ENCODE results near the gene FIGNL2.

FIGNL2 gene

GRCh38 chr12:51862947-51863346 is 14.4 kb upstream of the FIGNL2 start:
- no peak for FAIRE-seq
- DNase-seq (ENCODE audit: low spot score) = no peak

- FAIRE-seq = no peak
- no peak for DNase-seq (ENCODE audit: low spot score)
Measured at GRCh38 chr12:51860986-51861385, 12.5 kb upstream of the FIGNL2 start.

GRCh38 chr12:51855586-51856428 is 7.3 kb upstream of the FIGNL2 start:
- DNase-seq (ENCODE audit: low spot score) (no peak), FAIRE-seq (no peak)

DNA sequence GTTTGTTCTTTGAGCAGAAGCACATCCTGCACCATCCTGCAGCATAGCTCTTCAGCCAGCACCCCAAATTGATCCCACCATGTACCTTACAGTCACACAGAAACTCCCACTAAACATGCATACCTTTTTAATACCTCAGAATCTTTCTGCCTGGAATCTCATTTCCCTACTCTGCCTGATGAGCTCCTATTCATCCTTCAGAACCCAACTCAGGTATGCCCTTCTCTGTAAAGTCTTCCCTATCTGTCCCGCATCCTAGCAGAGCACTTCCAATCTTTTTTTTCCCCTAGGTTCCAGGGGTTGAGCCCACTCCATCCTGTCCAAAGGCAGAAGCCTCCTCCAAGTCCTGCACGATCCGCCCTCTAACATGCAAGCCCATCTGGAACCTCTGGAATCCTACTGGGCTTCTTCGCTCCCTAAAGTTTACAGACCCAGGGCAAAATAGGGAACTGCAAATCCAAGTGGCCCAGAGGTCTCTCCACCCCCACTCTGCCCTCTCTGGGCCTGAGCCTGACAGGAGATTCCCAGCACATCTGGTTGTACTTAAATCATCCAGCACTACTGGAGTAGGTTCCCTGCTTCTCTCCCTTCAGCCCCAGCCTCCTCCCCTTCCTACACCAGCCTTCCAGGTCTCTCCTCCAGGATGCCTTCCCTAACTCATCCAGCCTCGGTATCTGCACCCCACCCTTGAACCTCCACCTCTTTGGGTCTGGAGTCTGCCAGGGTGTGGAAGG is 4.1 kb upstream of the FIGNL2 start:
- FAIRE-seq = no peak

DNA sequence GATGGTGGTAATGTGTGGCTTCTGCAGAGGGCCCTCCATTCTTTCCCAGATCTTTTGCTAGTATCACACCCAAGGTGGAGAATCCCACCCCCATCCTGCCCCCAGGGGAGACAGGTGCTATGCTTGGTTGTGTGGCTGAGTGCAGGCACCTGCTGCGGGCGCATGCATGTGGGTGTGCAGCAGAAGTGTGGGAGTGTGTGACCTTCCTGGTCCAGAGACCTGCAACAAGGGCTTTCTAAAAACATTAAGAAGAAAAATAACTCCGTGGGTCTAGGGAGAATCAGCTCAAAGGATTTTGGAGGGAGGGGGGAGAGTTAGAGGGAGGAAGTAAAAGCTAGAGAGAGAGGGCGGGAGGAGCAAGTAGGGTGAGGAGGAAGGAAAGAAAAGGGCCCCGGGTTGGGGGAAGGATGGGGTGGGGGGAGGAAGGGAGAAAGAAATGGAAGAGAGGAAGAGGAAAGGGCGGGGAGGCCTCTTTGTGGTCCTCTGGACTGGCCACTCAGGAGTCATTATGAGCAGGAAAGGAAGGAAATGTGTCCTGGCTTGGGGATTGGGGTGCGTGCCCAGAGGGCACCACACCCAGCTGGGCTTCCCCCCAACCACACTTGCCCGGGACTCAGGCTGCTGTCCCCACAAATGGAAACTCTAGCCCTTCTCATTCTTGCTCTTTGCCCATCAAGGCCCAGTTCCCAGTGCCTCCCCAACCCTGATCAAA is 3.1 kb upstream of the FIGNL2 start:
- no peak for DNase-seq (ENCODE audit: low spot score)
- FAIRE-seq = no peak

More for the DNA sequence above, 4.1 kb upstream of the FIGNL2 start:
- no peak for DNase-seq (ENCODE audit: low spot score)

- no peak for FAIRE-seq
- no peak for DNase-seq (ENCODE audit: low spot score)
Measured at GRCh38 chr12:51850965-51851299, 2.4 kb upstream of the FIGNL2 start.

- FAIRE-seq (no peak), DNase-seq (ENCODE audit: low spot score) (no peak)
Measured at GRCh38 chr12:51850081-51850964, 1.8 kb upstream of the FIGNL2 start.

- no peak for DNase-seq (ENCODE audit: low spot score)
Measured at GRCh38 chr12:51848841-51849735, 570 bp upstream of the FIGNL2 start.

DNA sequence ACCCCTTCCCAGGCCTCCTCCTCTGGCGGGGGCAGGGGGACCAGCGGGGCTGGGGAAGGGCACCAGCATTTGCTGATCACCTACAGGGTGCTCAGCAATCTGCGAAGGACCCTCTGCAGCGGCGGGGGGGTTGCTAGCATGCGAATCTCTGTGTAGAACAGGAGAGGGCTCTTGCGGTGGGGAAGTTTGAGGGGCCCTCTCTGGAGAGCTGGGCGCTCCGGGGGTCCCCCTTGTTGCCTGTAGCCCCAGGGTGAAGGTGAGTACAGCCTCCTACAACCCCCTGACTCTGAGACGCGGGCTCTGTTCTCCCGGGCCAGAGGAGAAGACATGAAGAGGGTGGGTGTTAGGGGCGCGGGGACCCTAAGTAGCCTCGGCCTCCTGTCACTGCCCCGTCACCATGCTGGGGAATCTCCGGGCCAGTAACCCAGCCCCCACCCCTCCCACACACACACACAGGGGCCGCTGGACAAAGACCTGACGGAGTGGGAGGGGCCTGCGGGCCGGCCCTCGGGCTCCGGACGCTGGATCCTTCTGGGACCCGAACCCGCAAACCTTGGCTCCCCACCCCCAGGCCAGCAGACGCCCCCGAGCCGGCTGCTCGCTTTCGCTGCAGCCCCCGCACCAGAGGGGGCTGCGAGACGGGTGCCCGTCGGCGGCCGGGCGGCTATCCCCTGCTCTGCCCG is 734 bp downstream of the FIGNL2 start:
- DNase-seq (ENCODE audit: low spot score) = no peak
- no peak for FAIRE-seq

More at GRCh38 chr12:51848841-51849735, 570 bp upstream of the FIGNL2 start:
- no peak for FAIRE-seq

DNA sequence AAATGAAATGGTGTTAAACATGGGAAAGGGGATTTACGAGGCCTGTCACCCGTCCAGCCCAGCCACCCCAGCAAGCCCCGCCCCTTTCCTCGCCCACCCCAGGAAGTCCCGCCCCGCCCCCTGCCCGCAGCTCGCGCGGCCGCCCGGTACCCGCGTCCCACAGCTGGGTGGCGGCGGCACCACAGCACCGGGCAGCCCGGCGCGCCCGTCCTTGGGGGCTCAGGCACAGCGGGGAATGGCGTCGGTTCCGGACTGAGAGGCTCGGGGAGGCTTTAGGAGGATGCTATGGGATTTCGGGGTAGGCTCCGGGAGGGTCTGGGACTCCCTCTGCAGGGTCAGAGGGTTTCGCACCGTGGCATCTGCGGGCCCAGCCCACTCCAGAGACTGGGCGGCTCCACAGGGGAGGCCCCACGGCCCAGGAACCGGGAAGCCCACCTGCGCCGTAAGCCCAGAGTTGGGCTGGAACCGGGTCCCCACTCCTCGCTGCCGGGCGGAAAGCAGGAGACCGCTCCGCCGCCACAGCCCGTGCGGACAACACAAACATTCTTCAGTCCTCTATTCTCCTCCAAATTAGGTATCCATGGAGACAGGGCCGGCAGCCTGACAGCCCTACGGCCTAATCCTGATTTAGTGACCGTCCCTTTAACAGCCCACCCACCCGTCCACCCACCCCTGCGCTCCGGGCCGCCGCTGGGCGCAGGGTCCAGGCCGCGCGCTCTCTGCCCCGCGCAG is 1.4 kb downstream of the FIGNL2 start:
- DNase-seq (ENCODE audit: low spot score) (no peak), FAIRE-seq (no peak)

DNA sequence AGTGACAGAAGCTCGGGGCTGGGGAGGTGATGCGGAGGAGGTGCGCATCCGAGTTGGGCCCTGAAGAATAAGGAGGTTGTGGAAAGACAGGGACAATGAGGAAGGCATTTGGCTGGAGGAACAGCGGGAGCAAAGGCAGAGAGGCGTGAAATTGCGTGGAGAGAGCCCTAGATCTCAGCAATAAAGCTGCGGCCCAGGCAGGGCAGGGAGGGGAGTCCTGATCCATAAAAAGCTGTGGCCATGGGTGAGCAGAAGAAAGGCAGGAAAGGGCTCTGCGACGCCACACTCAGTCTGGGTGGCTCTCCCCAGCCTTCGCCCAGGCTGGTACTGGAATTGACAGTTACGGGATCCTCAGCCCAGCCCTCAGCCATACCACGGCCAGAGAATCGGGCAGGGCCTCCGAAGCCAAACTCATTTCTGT is 2.2 kb downstream of the FIGNL2 start:
- DNase-seq (ENCODE audit: low spot score) = no peak
- no peak for FAIRE-seq

- no peak for DNase-seq (ENCODE audit: low spot score)
- FAIRE-seq = no peak
Measured at GRCh38 chr12:51845482-51845881, 3.0 kb downstream of the FIGNL2 start.

GRCh38 chr12:51844854-51845253 is 3.7 kb downstream of the FIGNL2 start:
- FAIRE-seq = no peak
- DNase-seq (ENCODE audit: low spot score) = no peak

GRCh38 chr12:51841727-51842126 is 6.8 kb downstream of the FIGNL2 start:
- DNase-seq (ENCODE audit: low spot score) (no peak), FAIRE-seq (no peak)

DNA sequence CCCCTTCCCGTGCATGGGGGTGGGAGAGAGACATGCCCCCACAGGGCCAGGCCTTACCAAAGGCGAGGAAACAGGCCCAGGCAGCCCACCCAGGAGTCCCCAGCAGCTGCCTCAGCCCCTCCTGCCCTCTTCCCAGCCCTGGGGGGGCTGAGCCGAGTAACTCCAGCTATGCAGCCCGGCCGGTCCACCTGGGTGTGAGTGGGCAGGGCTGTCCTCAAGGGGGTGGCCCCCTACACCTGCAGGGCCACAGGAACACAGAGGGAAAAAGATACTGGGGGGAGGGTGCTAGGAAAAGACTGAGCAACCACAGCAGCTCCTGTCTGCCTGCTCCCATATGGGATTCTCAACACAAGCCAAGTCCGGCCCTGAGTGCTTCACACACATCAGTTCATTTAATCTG is 7.6 kb downstream of the FIGNL2 start:
- DNase-seq (ENCODE audit: low spot score) (no peak), FAIRE-seq (no peak)

- DNase-seq (ENCODE audit: low spot score) (no peak), FAIRE-seq (no peak)
Measured at GRCh38 chr12:51839310-51839947, 9.1 kb downstream of the FIGNL2 start.

GRCh38 chr12:51838762-51839161 is 9.8 kb downstream of the FIGNL2 start:
- no peak for FAIRE-seq
- DNase-seq (ENCODE audit: low spot score) = no peak

GRCh38 chr12:51838036-51838435 is 10.5 kb downstream of the FIGNL2 start:
- no peak for DNase-seq (ENCODE audit: low spot score)
- FAIRE-seq = no peak

All from RCC 7860 (cell line).